ENCODE data around the gene SERPINI1. TPM values are rescaled to one million over a fixed set of nuclear protein-coding genes. Genes with fewer than 3 reads are reported as not detected.

Gene SERPINI1
- total RNA-seq, 1 experiment from 2014 or later: 6.0 TPM

GRCh38 chr3:167851171-167851570 lies 115.7 kb downstream of the SERPINI1 start:
- Histone ChIP-seq H2AFZ (ENCODE audit: low read length) (no peak overlapping the region), H3K9me3 (ENCODE audit: control insufficient read depth, low read depth, low read length) (no peaks in the 10 kb centered on the region)
- WGBS (ENCODE audit: extremely low coverage, insufficient read length, low lambda C conversion rate): no CpG with 5 or more reads among the region's 1 CpG

More at GRCh38 chr3:167851171-167851570, 115.7 kb downstream of the SERPINI1 start:
- no peaks in the 10 kb centered on the region for H3K23me2 ChIP-seq (ENCODE audit: insufficient read length, low read depth, low read length, poor library complexity, severe bottlenecking)
- Mint-ChIP-seq H3K9me3 (peaks cover 0 to 2% of the 10 kb centered on the region in 2 experiments; a peak in 1 of 5 replicates), H3K27me3 (ENCODE audit: low read depth) (no peaks in the 10 kb centered on the region), H3K27ac (no peak overlapping the region; a peak in 2 of 7 replicates), H3K4me3 (no peak overlapping the region), H3K36me3 (ENCODE audit: insufficient read depth in 1 of 3, low read depth in 3 of 3) (no peaks in the 10 kb centered on the region), H3K4me1 (peaks cover 10 to 11% of the 10 kb centered on the region in 2 experiments)
- no peak for DNase-seq
- no peaks in the 10 kb centered on the region for H3K79me2 ChIP-seq (ENCODE audit: insufficient read depth, low read length)
- H3K79me1 ChIP-seq (ENCODE audit: insufficient read depth, low read depth, low read length, poor library complexity, severe bottlenecking): no peaks in the 10 kb centered on the region
- no peak overlapping the region for H4K91ac ChIP-seq (ENCODE audit: insufficient read length, low read depth, low read length)
- no peak overlapping the region for H2BK12ac ChIP-seq (ENCODE audit: insufficient read length, low read depth, low read length)
- H3K23ac ChIP-seq (ENCODE audit: insufficient read length, low read depth, low read length): no peak overlapping the region
- no peak overlapping the region for H3K4me2 ChIP-seq (ENCODE audit: insufficient read depth, insufficient read length, low read length)
- no peak overlapping the region for H2BK15ac ChIP-seq (ENCODE audit: low read depth, low read length)
- no peak overlapping the region for H3T11ph ChIP-seq (ENCODE audit: low read length)
- H3K9ac ChIP-seq (ENCODE audit: extremely low read depth, insufficient read length, low read length): no peak overlapping the region
- no peak overlapping the region for H3K27ac ChIP-seq (ENCODE audit: insufficient read length, low read depth, low read length)
- no peak overlapping the region for H3K18ac ChIP-seq (ENCODE audit: insufficient read length, low read depth, low read length)
- H3K27me3 ChIP-seq (ENCODE audit: insufficient read depth, low read length): no peaks in the 10 kb centered on the region
- H4K5ac ChIP-seq (ENCODE audit: insufficient read length, low read depth, low read length): no peak overlapping the region
- H3K56ac ChIP-seq (ENCODE audit: insufficient read length, low read depth, low read length): no peak overlapping the region
- H3K4me1 ChIP-seq (ENCODE audit: insufficient read depth, low read length): no peaks in the 10 kb centered on the region; the same call in 1 of the 2 replicates
- H2BK20ac ChIP-seq (ENCODE audit: low read depth, low read length, poor library complexity, severe bottlenecking): no peak overlapping the region
- H2BK5ac ChIP-seq (ENCODE audit: insufficient read length, low read length): no peak overlapping the region
- no peak for TF ChIP-seq CTCF (conservative IDR thresholded peaks at IDR 0.05)
- H3K14ac ChIP-seq (ENCODE audit: insufficient read depth, low read length): no peak overlapping the region
- no peaks in the 10 kb centered on the region for H4K20me1 ChIP-seq (ENCODE audit: control insufficient read depth, insufficient read depth, insufficient read length)
- H2BK120ac ChIP-seq (ENCODE audit: low read depth, low read length, poor library complexity, severe bottlenecking): no peak overlapping the region
- H3K4ac ChIP-seq (ENCODE audit: low read depth, low read length): no peak overlapping the region
- H4K8ac ChIP-seq (replicated peaks; ENCODE audit: insufficient read length, low read depth, low read length): no peak overlapping the region
- H2AK5ac ChIP-seq (ENCODE audit: insufficient read length, low read length): no peak overlapping the region

Data from H9 (cell line).